A549 (cell line): ENCODE measurements around the gene VAMP5. TPM values are rescaled to one million over a fixed set of nuclear protein-coding genes. Genes with fewer than 3 reads are reported as not detected.

Source experiments
- ATAC-seq, 2 experiments: fragments of 200-7000 bp in 1 of 2; fragments of >200 bp in 1 of 2; cut with Nextera tagmentation in 1 of 2; cut with Tn5 transposase in 1 of 2; 3 replicates each; pipeline versions ENCODE4 v1.8.0 to v1.9.1; 2018 to 2020; ENCODE audit warnings: mild to moderate bottlenecking in 1 of 2, moderate library complexity in 1 of 2
- CTCF ChIA-PET: fragments of 300-600 bp; sonication (Branson Sonifier 250); formaldehyde crosslinking; extraction: SDS; loops from one replicate; lab custom pipeline; 2021; ENCODE audit warnings: antibody characterized with exemption, inconsistent platforms; lab: Yijun Ruan, JAX
- POLR2A ChIA-PET: fragments of 350-600 bp; formaldehyde crosslinking; extraction: SDS; loops from one replicate; lab custom pipeline; 2021; ENCODE audit warnings: antibody characterized with exemption, inconsistent platforms; lab: Yijun Ruan, JAX
- DNase-seq, 2 experiments: peaks; one replicate each; pipeline versions ENCODE4 v3.0.0 to v3.0.0-alpha.2; 2011 to 2016; ENCODE audit warnings: low read depth in 1 of 2, low spot score in 1 of 2
- FAIRE-seq: peaks from 2 replicates; lab custom pipeline; 2011; peaks lifted over from hg19 to GRCh38; lab: Jason Lieb, UNC
- H3K27ac ChIP-seq, 2 experiments: fragments of >200 bp; sonication (Bioruptor Twin); formaldehyde crosslinking; 3 replicates each; pipeline ENCODE4 v1.5.1; 2016 to 2017
- H3K4me1 ChIP-seq: fragments of >200 bp; sonication (Bioruptor Twin); formaldehyde crosslinking; 3 replicates; pipeline ENCODE4 v1.6.1; 2016
- H3K4me2 ChIP-seq: fragments of >200 bp; sonication (Bioruptor Twin); formaldehyde crosslinking; 3 replicates; pipeline ENCODE4 v1.6.1; 2016
- H3K4me3 ChIP-seq: fragments of >200 bp; sonication (Bioruptor Twin); formaldehyde crosslinking; 3 replicates; pipeline ENCODE4 v1.5.1; 2016
- H3K9me3 ChIP-seq: fragments of >200 bp; sonication (Bioruptor Twin); formaldehyde crosslinking; 3 replicates; pipeline ENCODE4 v1.6.1; 2016
- BHLHE40 ChIP-seq: IDR thresholded peaks from 2 replicates; pipeline ENCODE4 v1.6.1; 2012; ENCODE audit warnings: low read depth, low read length, inconsistent platforms
- CEBPB ChIP-seq, 2 experiments: fragments of >200 bp in 1 of 2; sonication (Bioruptor Twin) in 1 of 2; formaldehyde crosslinking in 1 of 2; IDR thresholded peaks; 2 replicates each; pipeline ENCODE4 v1.6.1; 2012 to 2016
- CHD2 ChIP-seq: fragments of 150-350 bp; IDR thresholded peaks from 2 replicates; pipeline ENCODE4 v1.6.1; 2014; ENCODE audit warnings: low read length; ENCODE audit not compliant: partially characterized antibody
- CHD4 ChIP-seq: fragments of 200-600 bp; sonication (generic); IDR thresholded peaks from 2 replicates; pipeline ENCODE4 v1.6.1; 2016; ENCODE audit warnings: antibody characterized with exemption, mild to moderate bottlenecking, borderline replicate concordance
- EHF ChIP-seq: fragments of 250-450 bp; sonication (Bioruptor Pico); IDR thresholded peaks from 2 replicates; pipeline ENCODE4 v1.5.0; 2020; ENCODE audit warnings: mild to moderate bottlenecking
- EHMT2 ChIP-seq: fragments of 200-600 bp; sonication (generic); IDR thresholded peaks from 2 replicates; pipeline ENCODE4 v1.6.1; 2016; ENCODE audit warnings: antibody characterized with exemption, low read depth, mild to moderate bottlenecking, moderate library complexity
- HDAC2 ChIP-seq: fragments of 200-600 bp; sonication (generic); IDR thresholded peaks from 2 replicates; pipeline ENCODE4 v1.6.1; 2016
- HEYL ChIP-seq: fragments of 250-450 bp; sonication (Bioruptor Pico); IDR thresholded peaks from 2 replicates; pipeline ENCODE4 v1.8.0; 2021; ENCODE audit warnings: mild to moderate bottlenecking, moderate library complexity
- HOXA7 ChIP-seq: fragments of 250-450 bp; sonication (Bioruptor Pico); IDR thresholded peaks from 2 replicates; pipeline ENCODE4 v1.5.0; 2020; ENCODE audit warnings: mild to moderate bottlenecking, moderate library complexity
- HOXB5 ChIP-seq: fragments of 250-450 bp; sonication (Bioruptor Pico); IDR thresholded peaks from 2 replicates; pipeline ENCODE4 v1.5.0; 2020; ENCODE audit warnings: mild to moderate bottlenecking, moderate library complexity
- KDM5A ChIP-seq: fragments of 200-600 bp; sonication (generic); IDR thresholded peaks from 2 replicates; pipeline ENCODE4 v1.6.1; 2016; ENCODE audit warnings: antibody characterized with exemption, mild to moderate bottlenecking
- MAFK ChIP-seq: fragments of 450-650 bp; IDR thresholded peaks from 2 replicates; pipeline ENCODE4 v1.6.1; 2014; ENCODE audit not compliant: partially characterized antibody
- NFE2L2 ChIP-seq: fragments of 150-350 bp; conservative IDR thresholded peaks from 2 replicates; pipeline ENCODE4 v1.6.1; 2014; ENCODE audit warnings: low read length
- NPAS2 ChIP-seq: fragments of 250-450 bp; sonication (Bioruptor Pico); IDR thresholded peaks from 2 replicates; pipeline ENCODE4 v1.8.0; 2022; ENCODE audit warnings: mild to moderate bottlenecking, moderate library complexity, borderline replicate concordance
- PHF8 ChIP-seq: fragments of 200-600 bp; sonication (generic); IDR thresholded peaks from 2 replicates; pipeline ENCODE4 v1.6.1; 2016; ENCODE audit warnings: low read depth, mild to moderate bottlenecking, antibody characterized with exemption, moderate library complexity, borderline replicate concordance
- POLR2AphosphoS2 ChIP-seq: conservative IDR thresholded peaks from 2 replicates; pipeline ENCODE4 v1.6.1; 2012; ENCODE audit warnings: low read length, improper control_type of control experiment, inconsistent platforms
- RAD21 ChIP-seq, 2 experiments: fragments of >200 bp in 1 of 2; sonication (Bioruptor Twin) in 1 of 2; formaldehyde crosslinking in 1 of 2; IDR thresholded peaks in 1 of 2; conservative IDR thresholded peaks in 1 of 2; 2 replicates in 1 of 2; 3 replicates in 1 of 2; pipeline ENCODE4 v1.6.1; 2012 to 2018; ENCODE audit warnings: inconsistent platforms in 1 of 2
- SMC3 ChIP-seq: fragments of >200 bp; sonication (Bioruptor Twin); formaldehyde crosslinking; IDR thresholded peaks from 3 replicates; pipeline ENCODE4 v1.6.1; 2018; ENCODE audit warnings: inconsistent platforms
- WGBS: methylation state at CpG from one replicate; pipeline ENCODE4 v1.1.6; 2017; ENCODE audit errors: missing lambda C conversion rate; 5-methylcytosine and 5-hydroxymethylcytosine counted together
- polyA plus RNA-seq, 4 experiments: library from polyadenylated mRNA; depleted of rRNA in 3 of 4; stranded (reverse); fragments of >200 nt; fragmentation: RNase III in 1 of 4; extraction: RNeasy Plus Mini Kit Qiagen cat#74134 plus additional on column Dnase treatment in 1 of 4; gene quantifications; 2 replicates in 3 of 4; 3 replicates in 1 of 4; pipeline ENCODE4 v1.2.3, GENCODE V29; 2011 to 2017
- TF ChIP-seq, protein P1 (sequence below): fragments of 250-450 bp; sonication (Bioruptor Pico); IDR thresholded peaks from 2 replicates; pipeline ENCODE4 v1.5.0; 2020; ENCODE audit warnings: low read depth, mild to moderate bottlenecking, moderate library complexity
- TF ChIP-seq, protein P2 (sequence below): fragments of >200 bp; sonication (Bioruptor Twin); formaldehyde crosslinking; IDR thresholded peaks from 3 replicates; pipeline ENCODE4 v1.5.1; 2016
- TF ChIP-seq, protein P3 (sequence below): fragments of 150-350 bp; IDR thresholded peaks from 2 replicates; pipeline ENCODE4 v1.6.1; 2014; ENCODE audit warnings: low read depth, mild to moderate bottlenecking, low read length

Gene VAMP5
- polyA plus RNA-seq, 2 of the 4 experiments (the other 2 are of a cell fraction): 0.16 TPM; not detected in 1

DNA sequence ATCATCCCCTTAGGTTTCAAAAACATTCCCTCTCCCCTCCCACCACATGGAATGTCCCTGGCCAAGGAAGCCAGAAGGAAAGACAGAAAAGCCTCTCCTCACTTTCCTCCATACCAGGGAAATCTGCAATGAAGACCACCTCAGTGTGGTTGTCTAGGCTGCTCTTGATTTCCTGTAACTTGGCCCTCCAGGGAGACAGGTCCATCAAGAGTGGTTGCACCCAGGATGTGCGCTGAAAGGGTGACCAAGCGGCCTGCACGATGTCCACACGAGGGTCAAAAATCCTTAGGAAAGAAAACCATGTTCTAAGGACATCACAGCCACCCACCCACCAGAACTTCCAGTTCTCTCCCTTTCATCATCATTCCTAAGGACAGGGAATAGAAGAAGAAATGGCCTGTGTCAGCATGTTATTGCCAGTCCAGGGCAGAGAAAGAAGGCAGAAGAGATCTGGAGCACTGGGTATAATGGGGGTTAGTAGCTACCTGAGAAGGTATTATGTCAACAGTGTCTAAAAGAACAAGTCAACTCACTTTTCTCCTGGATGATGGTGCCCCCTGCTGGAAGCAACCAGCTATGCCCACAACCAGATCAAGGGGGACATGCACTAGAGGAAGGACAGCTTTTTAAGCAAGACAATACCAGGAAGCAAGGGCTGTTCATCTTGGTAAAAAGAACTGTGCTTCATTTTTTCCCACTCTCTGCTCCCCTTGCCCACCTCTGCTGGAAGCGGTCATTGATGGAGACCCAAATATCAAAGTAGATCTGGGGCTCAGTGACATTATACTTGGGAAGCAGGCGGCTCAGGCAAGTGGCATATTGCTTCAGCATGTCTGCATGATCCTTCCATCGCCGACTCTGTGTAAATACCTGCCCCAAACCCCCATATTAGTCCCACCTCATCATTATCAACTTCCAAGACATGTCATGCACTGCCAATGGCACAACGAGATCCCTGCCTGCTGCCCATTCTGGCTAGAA, 32.2 kb upstream of the VAMP5 start:
- whole genome bisulfite sequencing: 44% methylated on average over 9 of the region's 9 CpGs
- Histone ChIP-seq H3K4me1 (peaks cover 10% of the 10 kb centered on the region), H3K27ac (peak overlapping the region; percentile 34 to 45; a peak in 5 of 6 replicates), H3K4me2 (no peak overlapping the region), H3K4me3 (no peak overlapping the region)
- CTCF ChIA-PET: interaction anchor here (0.5 to 35.5 kb wide), 49 partner anchors 9 to 537 kb away, joined by 3 to 1185 read pairs (median 5); partner anchors contain the start of genes CAPG, GGCX, MAT2A and RNF181
- ATAC-seq: peak; percentile 52 to 64
- FAIRE-seq: peak; percentile 92
- peak; percentile 99 for TF ChIP-seq SMC3
- no peak for TF ChIP-seq HEYL
- no peak for TF ChIP-seq PHF8
- TF ChIP-seq, protein P1, sequence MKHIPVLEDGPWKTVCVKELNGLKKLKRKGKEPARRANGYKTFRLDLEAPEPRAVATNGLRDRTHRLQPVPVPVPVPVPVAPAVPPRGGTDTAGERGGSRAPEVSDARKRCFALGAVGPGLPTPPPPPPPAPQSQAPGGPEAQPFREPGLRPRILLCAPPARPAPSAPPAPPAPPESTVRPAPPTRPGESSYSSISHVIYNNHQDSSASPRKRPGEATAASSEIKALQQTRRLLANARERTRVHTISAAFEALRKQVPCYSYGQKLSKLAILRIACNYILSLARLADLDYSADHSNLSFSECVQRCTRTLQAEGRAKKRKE: no peak
- peak; percentile 82 for TF ChIP-seq MAFK
- TF ChIP-seq, protein P2, sequence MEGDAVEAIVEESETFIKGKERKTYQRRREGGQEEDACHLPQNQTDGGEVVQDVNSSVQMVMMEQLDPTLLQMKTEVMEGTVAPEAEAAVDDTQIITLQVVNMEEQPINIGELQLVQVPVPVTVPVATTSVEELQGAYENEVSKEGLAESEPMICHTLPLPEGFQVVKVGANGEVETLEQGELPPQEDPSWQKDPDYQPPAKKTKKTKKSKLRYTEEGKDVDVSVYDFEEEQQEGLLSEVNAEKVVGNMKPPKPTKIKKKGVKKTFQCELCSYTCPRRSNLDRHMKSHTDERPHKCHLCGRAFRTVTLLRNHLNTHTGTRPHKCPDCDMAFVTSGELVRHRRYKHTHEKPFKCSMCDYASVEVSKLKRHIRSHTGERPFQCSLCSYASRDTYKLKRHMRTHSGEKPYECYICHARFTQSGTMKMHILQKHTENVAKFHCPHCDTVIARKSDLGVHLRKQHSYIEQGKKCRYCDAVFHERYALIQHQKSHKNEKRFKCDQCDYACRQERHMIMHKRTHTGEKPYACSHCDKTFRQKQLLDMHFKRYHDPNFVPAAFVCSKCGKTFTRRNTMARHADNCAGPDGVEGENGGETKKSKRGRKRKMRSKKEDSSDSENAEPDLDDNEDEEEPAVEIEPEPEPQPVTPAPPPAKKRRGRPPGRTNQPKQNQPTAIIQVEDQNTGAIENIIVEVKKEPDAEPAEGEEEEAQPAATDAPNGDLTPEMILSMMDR: peak; percentile 98
- TF ChIP-seq KDM5A: no peak
- TF ChIP-seq RAD21 (conservative IDR thresholded peaks at IDR 0.05 in 1 of 2, IDR thresholded peaks at IDR 0.05 in 1 of 2): peak; percentile 99 to 100
- TF ChIP-seq NPAS2 (CRISPR knock-in tag): no peak
- no peak for TF ChIP-seq HOXA7 (CRISPR knock-in tag)
- TF ChIP-seq, all 56 proteins: peak for 4
- peak in 1 of 2 experiments; percentile 87 for DNase-seq
- POLR2A ChIA-PET: interaction anchor here (0.6 to 9.0 kb wide), 6 partner anchors 9 to 224 kb away, joined by 3 to 116 read pairs (median 6); partner anchors contain the start of genes GGCX, MAT2A, RNF181 and SH2D6
- H3K9me3 ChIP-seq: no peaks in the 10 kb centered on the region

DNA sequence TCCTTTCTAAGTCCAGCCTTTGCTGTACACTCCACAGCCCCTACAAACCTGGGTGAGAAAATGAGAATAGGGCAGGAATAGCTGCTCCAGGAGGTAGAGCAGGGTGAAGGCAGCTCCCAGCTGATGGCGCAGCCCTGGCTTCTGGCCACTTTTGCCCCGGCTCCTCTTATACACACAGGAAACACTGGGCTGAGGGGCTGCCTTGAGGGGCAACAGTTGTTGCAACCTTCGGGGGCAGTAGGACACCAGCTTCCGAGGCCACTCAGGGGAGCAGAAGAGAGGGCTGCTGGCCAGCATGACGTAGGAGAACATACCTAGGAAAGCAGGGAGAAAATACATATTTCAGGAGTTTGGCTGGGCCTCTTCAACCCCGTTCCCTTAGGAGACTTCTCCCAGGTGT, 31.0 kb upstream of the VAMP5 start:
- POLR2A ChIA-PET: interaction anchor here (6.3 to 9.0 kb wide), 2 partner anchors 13 to 133 kb away, joined by 109 to 116 read pairs; partner anchors contain the start of genes MAT2A and SH2D6

DNA sequence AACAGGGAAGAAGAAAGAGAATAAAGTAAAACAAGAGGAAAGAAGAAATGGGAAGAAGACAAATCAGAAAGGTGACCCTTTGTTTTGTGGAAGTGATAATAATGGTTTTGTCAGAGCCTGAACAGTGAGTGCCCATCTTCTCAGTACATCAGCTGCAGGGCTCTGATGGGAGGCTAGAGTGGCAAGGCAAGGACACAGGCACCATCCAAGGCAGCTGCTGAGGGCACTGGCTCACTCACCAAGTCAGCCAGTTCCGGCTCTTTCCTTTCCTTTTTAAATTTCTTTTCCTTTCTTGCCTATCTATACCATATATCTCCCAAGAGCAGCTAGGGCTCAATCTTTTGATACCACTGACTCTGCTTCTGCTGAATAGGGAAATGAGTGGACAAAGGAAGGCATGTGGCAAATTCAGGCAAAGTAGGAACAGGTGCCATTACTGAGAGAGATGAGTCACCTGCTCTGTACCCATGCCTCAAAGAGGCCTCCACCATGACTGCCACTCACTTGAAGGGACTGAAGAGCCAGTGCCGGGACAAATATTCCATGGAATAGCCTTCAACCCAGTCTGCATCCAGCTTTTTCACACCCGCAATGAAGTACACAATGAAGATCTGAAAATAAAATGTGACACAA, 29.1 kb upstream of the VAMP5 start:
- H3K9me3 ChIP-seq: no peaks in the 10 kb centered on the region
- ATAC-seq (no peak), FAIRE-seq (no peak), DNase-seq (no peak)
- ChIA-PET POLR2A (interaction anchor here (2.0 kb wide), 1 partner anchor 16 kb away, joined by 11 read pairs; the partner anchor contains the start of gene MAT2A), CTCF (interaction anchor here (1.0 to 35.5 kb wide), 6 partner anchors 9 to 257 kb away, joined by 3 to 1185 read pairs (median 95); partner anchors contain the start of genes CAPG, MAT2A and SH2D6)
- WGBS: 89% methylated on average over 3 of the region's 3 CpGs
- no peak overlapping the region for H3K27ac ChIP-seq
- no peak overlapping the region for H3K4me2 ChIP-seq
- H3K4me3 ChIP-seq: no peak overlapping the region
- no peak for TF ChIP-seq EHF (CRISPR knock-in tag)
- TF ChIP-seq CEBPB (IDR thresholded peaks at IDR 0.05): no peak
- no peak for TF ChIP-seq MAFK
- no peak for TF ChIP-seq NFE2L2
- TF ChIP-seq HOXB5 (CRISPR knock-in tag): no peak
- TF ChIP-seq POLR2AphosphoS2: no peak
- TF ChIP-seq, protein P3, sequence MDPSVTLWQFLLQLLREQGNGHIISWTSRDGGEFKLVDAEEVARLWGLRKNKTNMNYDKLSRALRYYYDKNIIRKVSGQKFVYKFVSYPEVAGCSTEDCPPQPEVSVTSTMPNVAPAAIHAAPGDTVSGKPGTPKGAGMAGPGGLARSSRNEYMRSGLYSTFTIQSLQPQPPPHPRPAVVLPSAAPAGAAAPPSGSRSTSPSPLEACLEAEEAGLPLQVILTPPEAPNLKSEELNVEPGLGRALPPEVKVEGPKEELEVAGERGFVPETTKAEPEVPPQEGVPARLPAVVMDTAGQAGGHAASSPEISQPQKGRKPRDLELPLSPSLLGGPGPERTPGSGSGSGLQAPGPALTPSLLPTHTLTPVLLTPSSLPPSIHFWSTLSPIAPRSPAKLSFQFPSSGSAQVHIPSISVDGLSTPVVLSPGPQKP: no peak
- TF ChIP-seq CHD4: no peak
- no peak for TF ChIP-seq CHD2
- no peak for TF ChIP-seq EHMT2
- no peak for TF ChIP-seq BHLHE40
- peaks cover 12% of the 10 kb centered on the region for H3K4me1 ChIP-seq

More for the DNA sequence above, 31.0 kb upstream of the VAMP5 start:
- no peak for ATAC-seq
- WGBS: 80% methylated on average over 6 of the region's 6 CpGs
- Histone ChIP-seq H3K27ac (no peak overlapping the region), H3K4me2 (no peak overlapping the region), H3K4me1 (peaks cover 10% of the 10 kb centered on the region), H3K4me3 (no peak overlapping the region), H3K9me3 (no peaks in the 10 kb centered on the region)
- CTCF ChIA-PET: interaction anchor here (0.6 to 35.5 kb wide), 14 partner anchors 8 to 255 kb away, joined by 3 to 1185 read pairs (median 6); partner anchors contain the start of genes CAPG, GGCX, MAT2A and RNF181
- TF ChIP-seq PHF8: no peak
- no peak for TF ChIP-seq HDAC2
- TF ChIP-seq MAFK: no peak
- no peak for DNase-seq
- FAIRE-seq: no peak
